ENCODE measurements around the gene DGKB. TPM values are rescaled to one million over a fixed set of nuclear protein-coding genes. Genes with fewer than 3 reads are reported as not detected.

DGKB gene
- total and polyA plus RNA-seq, 12 donors, result 0.07 to 5.8 (median 1.5) TPM; not detected in 3

- Histone ChIP-seq H3K27ac (no peak overlapping the region), H3K4me1 (replicated peaks in 1 of 2) (no peaks in the 10 kb centered on the region), H3K27me3 (no peaks in the 10 kb centered on the region), H3K36me3 (replicated peaks in 1 of 2) (no peaks in the 10 kb centered on the region), H3K4me3 (no peak overlapping the region), H3K9me3 (replicated peaks in 1 of 3) (no peaks in the 10 kb centered on the region)
- intact Hi-C loops (cut with DNase I), result no loop called here
- no peak for DNase-seq
- TF ChIP-seq POLR2A (IDR thresholded peaks at IDR 0.05) (no peak), CTCF (IDR thresholded peaks at IDR 0.05) (no peak)
Measured at GRCh38 chr7:14748461-14748860, 154.1 kb downstream of the DGKB start.

GRCh38 chr7:14747701-14748100 is 154.8 kb downstream of the DGKB start:
- Histone ChIP-seq H3K27ac (no peak overlapping the region), H3K4me1 (replicated peaks in 1 of 2) (no peaks in the 10 kb centered on the region), H3K27me3 (no peaks in the 10 kb centered on the region), H3K36me3 (replicated peaks in 1 of 2) (no peaks in the 10 kb centered on the region), H3K9me3 (replicated peaks in 1 of 3) (no peaks in the 10 kb centered on the region), H3K4me3 (no peak overlapping the region)
- DNase-seq, result no peak
- intact Hi-C loops (cut with DNase I), result no loop called here
- WGBS, 4 donors, result 48 to 68% (median 62%) methylated on average over 4 of the region's 4 CpGs
- TF ChIP-seq POLR2A (IDR thresholded peaks at IDR 0.05), result no peak
- no peak for TF ChIP-seq CTCF (IDR thresholded peaks at IDR 0.05)

GRCh38 chr7:14745076-14745475 is 157.5 kb downstream of the DGKB start:
- H3K4me3 ChIP-seq, result no peak overlapping the region
- DNase-seq, result no peak
- no peak for TF ChIP-seq CTCF (IDR thresholded peaks at IDR 0.05)
- no peaks in the 10 kb centered on the region for H3K27me3 ChIP-seq
- 72 to 85% (median 79%) methylated on average over 4 of the region's 4 CpGs for WGBS, 4 donors
- no peak overlapping the region for H3K27ac ChIP-seq
- no peaks in the 10 kb centered on the region for H3K36me3 ChIP-seq (replicated peaks in 1 of 2)
- no peaks in the 10 kb centered on the region for H3K4me1 ChIP-seq (replicated peaks in 1 of 2)
- intact Hi-C loops (cut with DNase I), result no loop called here
- H3K9me3 ChIP-seq (replicated peaks in 1 of 3), result no peaks in the 10 kb centered on the region

- H3K4me3 ChIP-seq, result no peak overlapping the region
- intact Hi-C loops (cut with DNase I), result no loop called here
- H3K4me1 ChIP-seq (replicated peaks in 1 of 2), result no peaks in the 10 kb centered on the region
- DNase-seq, result no peak
- TF ChIP-seq CTCF (IDR thresholded peaks at IDR 0.05) (no peak), POLR2A (IDR thresholded peaks at IDR 0.05) (no peak)
- H3K9me3 ChIP-seq (replicated peaks in 1 of 3), result no peaks in the 10 kb centered on the region
- no peaks in the 10 kb centered on the region for H3K27me3 ChIP-seq
- no peaks in the 10 kb centered on the region for H3K36me3 ChIP-seq (replicated peaks in 1 of 2)
- H3K27ac ChIP-seq, result no peak overlapping the region
- WGBS, 4 donors, result 79 to 92% (median 90%) methylated on average over 4 of the region's 4 CpGs
Measured at GRCh38 chr7:14740606-14741005, 161.9 kb downstream of the DGKB start.

Measured in adrenal gland (tissue), 12 donors.